ENCODE data around the gene ARMC9. TPM values are rescaled to one million over a fixed set of nuclear protein-coding genes. Genes with fewer than 3 reads are reported as not detected.
"Not testable (repeated sequence)": the region's sequence is repeated elsewhere in the genome, so short reads cannot be mapped to it uniquely, and the experiment has no call there.

ARMC9 gene
- total and polyA plus RNA-seq, 2 donors (not counting 3 experiments of a cell fraction or from before 2014, with no cell fraction given) = 16.4 to 24.2 TPM

DNA sequence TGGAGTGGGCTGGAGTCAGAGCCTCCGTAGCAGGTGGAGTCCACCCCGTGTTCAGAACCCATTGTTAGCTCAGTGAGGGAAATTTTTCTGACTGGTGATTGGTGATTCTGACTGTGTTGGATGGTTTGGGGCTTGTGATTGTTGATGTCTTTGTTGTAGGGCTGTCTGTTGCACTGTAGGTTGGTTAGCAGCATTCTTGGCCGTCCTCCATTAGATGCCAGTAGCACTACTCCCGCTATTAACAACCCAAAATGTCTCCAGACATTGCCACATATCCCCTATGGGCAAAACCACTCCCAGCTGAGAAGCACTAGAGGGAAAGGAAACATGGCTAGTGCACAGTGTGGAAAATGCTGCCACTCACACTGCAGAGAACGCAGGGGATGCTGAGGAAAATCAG, 51.7 kb downstream of the ARMC9 start:
- no peaks in the 10 kb centered on the region for H3K79me2 ChIP-seq (ENCODE audit: control insufficient read depth, insufficient read depth, low read length)
- DNase-seq (ENCODE audit: low read depth, low spot score) = no peak
- no peaks in the 10 kb centered on the region for H3K9me3 ChIP-seq (replicated peaks; ENCODE audit: control insufficient read depth, insufficient read depth, low read length)
- ChIA-PET CTCF (interaction anchor here (0.6 kb wide), 1 partner anchor 146 kb away, joined by 3 read pairs; no protein-coding TSS in a partner anchor), POLR2A (no interaction called here)
- dilution Hi-C loops (cut with MboI; ENCODE audit: extremely low pct_ligation_motif_present, low sequenced_read_pairs) (no loop called here), intact Hi-C loops (cut with micrococcal nuclease) (no loop called here)
- H3K36me3 ChIP-seq (ENCODE audit: control insufficient read depth in 2 of 2, extremely low read depth in 1 of 2, insufficient read depth in 2 of 2, low read length in 2 of 2) = no peaks in the 10 kb centered on the region
- BruUV-seq (replicated peaks) = no TSS peak
- TF ChIP-seq, protein P1, sequence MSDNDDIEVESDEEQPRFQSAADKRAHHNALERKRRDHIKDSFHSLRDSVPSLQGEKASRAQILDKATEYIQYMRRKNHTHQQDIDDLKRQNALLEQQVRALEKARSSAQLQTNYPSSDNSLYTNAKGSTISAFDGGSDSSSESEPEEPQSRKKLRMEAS (IDR thresholded peaks at IDR 0.05; ENCODE audit: insufficient read depth, insufficient read length) = no peak
- H3K9ac ChIP-seq (replicated peaks; ENCODE audit: extremely low read depth, insufficient read depth, low read length) = no peak overlapping the region
- no peak overlapping the region for H3K4me3 ChIP-seq (replicated peaks in 1 of 3; ENCODE audit: insufficient read depth in 1 of 3, low read depth in 1 of 3, low read length in 3 of 3)
- no peaks in the 10 kb centered on the region for H4K20me1 ChIP-seq (replicated peaks; ENCODE audit: control insufficient read depth, extremely low read depth, insufficient read depth, low read length)
- H2AFZ ChIP-seq (ENCODE audit: low read depth, low read length) = no peak overlapping the region
- no peaks in the 10 kb centered on the region for H3K27me3 ChIP-seq (ENCODE audit: control insufficient read depth in 2 of 2, insufficient read depth in 2 of 2, low read length in 2 of 2)
- no peaks in the 10 kb centered on the region for H3K4me1 ChIP-seq (ENCODE audit: control insufficient read depth, extremely low read depth, insufficient read depth, low read length)
- no peak for FAIRE-seq
- H3K4me2 ChIP-seq (ENCODE audit: insufficient read depth, low read length) = no peak overlapping the region
- H3K9me1 ChIP-seq (replicated peaks; ENCODE audit: control insufficient read depth, extremely low read depth, insufficient read depth, low read length) = no peaks in the 10 kb centered on the region
- H3K27ac ChIP-seq (ENCODE audit: insufficient read depth, low read depth, low read length) = no peak overlapping the region

DNA sequence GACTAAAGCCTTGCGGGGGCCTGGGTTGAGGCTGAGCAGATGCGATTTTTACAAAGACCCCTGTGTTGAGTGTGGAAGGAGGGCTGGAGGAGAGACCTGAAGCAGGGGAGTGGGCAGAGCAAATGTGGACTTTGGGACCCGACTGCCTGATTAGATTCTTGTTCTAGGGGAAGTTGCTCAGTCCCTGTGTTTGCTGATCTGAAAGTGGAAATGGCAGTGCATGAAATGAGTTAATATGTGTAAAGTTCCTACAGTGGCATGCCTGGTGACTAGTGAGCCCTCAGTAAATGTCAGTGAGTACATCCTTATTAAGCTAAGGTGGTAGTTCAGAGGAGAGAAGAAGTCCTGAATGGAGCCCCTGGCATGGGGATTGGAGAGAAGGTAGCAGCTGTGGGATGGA, 52.3 kb downstream of the ARMC9 start:
- ChIA-PET POLR2A (no interaction called here), CTCF (interaction anchor here (0.6 kb wide), 1 partner anchor 147 kb away, joined by 3 read pairs; no protein-coding TSS in a partner anchor)
- TF ChIP-seq MYC (IDR thresholded peaks at IDR 0.05; ENCODE audit: low read depth, low read length) (no peak), JUN (IDR thresholded peaks at IDR 0.05; ENCODE audit: borderline replicate concordance, insufficient read depth, insufficient read length, low read depth) (no peak), FOS (IDR thresholded peaks at IDR 0.05; ENCODE audit: borderline replicate concordance, insufficient read depth, low read length) (no peak), POLR2A (IDR thresholded peaks at IDR 0.05; ENCODE audit: low read depth, low read length) (no peak), GATA2 (IDR thresholded peaks at IDR 0.05; ENCODE audit: insufficient read depth, insufficient read length, low read depth, low read length) (no peak), POLR2AphosphoS5 (IDR thresholded peaks at IDR 0.05; ENCODE audit: insufficient read depth, low read depth, low read length) (no peak), EZH2 (IDR thresholded peaks at IDR 0.05; ENCODE audit: borderline replicate concordance, low read depth, low read length, severe bottlenecking) (no peak)
- TF ChIP-seq, protein P2, sequence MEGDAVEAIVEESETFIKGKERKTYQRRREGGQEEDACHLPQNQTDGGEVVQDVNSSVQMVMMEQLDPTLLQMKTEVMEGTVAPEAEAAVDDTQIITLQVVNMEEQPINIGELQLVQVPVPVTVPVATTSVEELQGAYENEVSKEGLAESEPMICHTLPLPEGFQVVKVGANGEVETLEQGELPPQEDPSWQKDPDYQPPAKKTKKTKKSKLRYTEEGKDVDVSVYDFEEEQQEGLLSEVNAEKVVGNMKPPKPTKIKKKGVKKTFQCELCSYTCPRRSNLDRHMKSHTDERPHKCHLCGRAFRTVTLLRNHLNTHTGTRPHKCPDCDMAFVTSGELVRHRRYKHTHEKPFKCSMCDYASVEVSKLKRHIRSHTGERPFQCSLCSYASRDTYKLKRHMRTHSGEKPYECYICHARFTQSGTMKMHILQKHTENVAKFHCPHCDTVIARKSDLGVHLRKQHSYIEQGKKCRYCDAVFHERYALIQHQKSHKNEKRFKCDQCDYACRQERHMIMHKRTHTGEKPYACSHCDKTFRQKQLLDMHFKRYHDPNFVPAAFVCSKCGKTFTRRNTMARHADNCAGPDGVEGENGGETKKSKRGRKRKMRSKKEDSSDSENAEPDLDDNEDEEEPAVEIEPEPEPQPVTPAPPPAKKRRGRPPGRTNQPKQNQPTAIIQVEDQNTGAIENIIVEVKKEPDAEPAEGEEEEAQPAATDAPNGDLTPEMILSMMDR (IDR thresholded peaks at IDR 0.05; ENCODE audit: extremely low read depth in 1 of 2, insufficient read depth in 1 of 2, low read depth in 1 of 2, low read length in 2 of 2) = no peak
- TF ChIP-seq, protein P1 (IDR thresholded peaks at IDR 0.05; ENCODE audit: insufficient read depth, insufficient read length) = no peak
- FAIRE-seq = no peak
- Histone ChIP-seq H3K4me3 (replicated peaks in 1 of 3; ENCODE audit: insufficient read depth in 1 of 3, low read depth in 1 of 3, low read length in 3 of 3) (no peak overlapping the region), H3K79me2 (ENCODE audit: control insufficient read depth, insufficient read depth, low read length) (no peaks in the 10 kb centered on the region), H4K20me1 (replicated peaks; ENCODE audit: control insufficient read depth, extremely low read depth, insufficient read depth, low read length) (no peaks in the 10 kb centered on the region), H3K27me3 (ENCODE audit: control insufficient read depth in 2 of 2, insufficient read depth in 2 of 2, low read length in 2 of 2) (no peaks in the 10 kb centered on the region), H2AFZ (ENCODE audit: low read depth, low read length) (no peak overlapping the region), H3K4me1 (ENCODE audit: control insufficient read depth, extremely low read depth, insufficient read depth, low read length) (no peaks in the 10 kb centered on the region), H3K9me1 (replicated peaks; ENCODE audit: control insufficient read depth, extremely low read depth, insufficient read depth, low read length) (no peaks in the 10 kb centered on the region), H3K4me2 (ENCODE audit: insufficient read depth, low read length) (no peak overlapping the region), H3K9ac (replicated peaks; ENCODE audit: extremely low read depth, insufficient read depth, low read length) (no peak overlapping the region), H3K36me3 (ENCODE audit: control insufficient read depth in 2 of 2, extremely low read depth in 1 of 2, insufficient read depth in 2 of 2, low read length in 2 of 2) (no peaks in the 10 kb centered on the region), H3K27ac (ENCODE audit: insufficient read depth, low read depth, low read length) (no peak overlapping the region), H3K9me3 (replicated peaks; ENCODE audit: control insufficient read depth, insufficient read depth, low read length) (no peaks in the 10 kb centered on the region)
- dilution Hi-C loops (cut with MboI; ENCODE audit: extremely low pct_ligation_motif_present, low sequenced_read_pairs) (no loop called here), intact Hi-C loops (cut with micrococcal nuclease) (no loop called here)
- no TSS peak for BruUV-seq (replicated peaks)
- DNase-seq (ENCODE audit: low read depth, low spot score) = no peak

DNA sequence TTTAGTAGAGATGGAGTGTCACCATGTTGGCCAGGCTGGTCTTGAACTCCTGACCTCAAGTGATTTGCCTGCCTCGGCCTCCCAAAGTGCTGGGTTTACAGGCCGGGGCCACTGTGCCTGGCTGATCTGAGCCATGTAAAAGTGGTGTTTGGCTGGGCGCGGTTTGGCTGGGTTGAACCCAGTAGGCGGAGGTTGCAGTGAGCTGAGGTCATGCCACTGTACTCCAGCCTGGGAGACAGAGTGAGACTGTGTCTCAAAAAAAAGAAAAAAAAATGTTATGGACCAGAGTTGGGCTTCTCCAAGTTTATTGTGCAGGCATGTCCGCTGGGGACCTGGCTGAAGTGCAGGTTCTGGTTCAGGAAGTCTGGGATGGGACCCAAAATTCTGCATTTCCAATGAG, 54.9 kb downstream of the ARMC9 start:
- intact Hi-C loops (cut with micrococcal nuclease); H3K4me1 ChIP-seq (ENCODE audit: control insufficient read depth, extremely low read depth, insufficient read depth, low read length); H3K4me2 ChIP-seq (ENCODE audit: insufficient read depth, low read length); dilution Hi-C loops (cut with MboI; ENCODE audit: extremely low pct_ligation_motif_present, low sequenced_read_pairs); H3K9me1 ChIP-seq (replicated peaks; ENCODE audit: control insufficient read depth, extremely low read depth, insufficient read depth, low read length); FAIRE-seq; H3K27ac ChIP-seq (ENCODE audit: insufficient read depth, low read depth, low read length); H3K79me2 ChIP-seq (ENCODE audit: control insufficient read depth, insufficient read depth, low read length); DNase-seq (ENCODE audit: low read depth, low spot score); H2AFZ ChIP-seq (ENCODE audit: low read depth, low read length); POLR2A ChIA-PET; H3K36me3 ChIP-seq (ENCODE audit: control insufficient read depth in 2 of 2, extremely low read depth in 1 of 2, insufficient read depth in 2 of 2, low read length in 2 of 2); H3K9ac ChIP-seq (replicated peaks; ENCODE audit: extremely low read depth, insufficient read depth, low read length); BruUV-seq (replicated peaks); H4K20me1 ChIP-seq (replicated peaks; ENCODE audit: control insufficient read depth, extremely low read depth, insufficient read depth, low read length); H3K4me3 ChIP-seq (replicated peaks in 1 of 3; ENCODE audit: insufficient read depth in 1 of 3, low read depth in 1 of 3, low read length in 3 of 3); H3K27me3 ChIP-seq (ENCODE audit: control insufficient read depth in 2 of 2, insufficient read depth in 2 of 2, low read length in 2 of 2); H3K9me3 ChIP-seq (replicated peaks; ENCODE audit: control insufficient read depth, insufficient read depth, low read length): not testable (repeated sequence)
- CTCF ChIA-PET = interaction anchor here (0.8 to 1.5 kb wide), 4 partner anchors 9 to 151 kb away, joined by 3 to 5 read pairs (median 4); no protein-coding TSS in a partner anchor

All from endothelial cell of umbilical vein (primary cell).